K562 treated with DMSO at 1 percent for 24 hours (cell line): ENCODE measurements around the gene PRRC2A. TPM values are rescaled to one million over a fixed set of nuclear protein-coding genes. Genes with fewer than 3 reads are reported as not detected.

Experiments
- total RNA-seq: library from RNA; unstranded; fragments of 300-600 nt; gene quantifications from 2 replicates; pipeline ENCODE4 v1.2.3, GENCODE V29; 2022; ENCODE audit warnings: low read depth; ENCODE audit not compliant: insufficient read depth

PRRC2A gene
- total RNA-seq, 1 experiment from 2014 or later: 276 TPM

Other genes with a start within 250 kb of the PRRC2A start
- gene MICA, start 217.1 kb upstream of the PRRC2A start, total RNA-seq: 27.3 and 32.0 TPM in 2 replicates
- 27.4 and 28.7 TPM in 2 replicates for gene MICB, start 122.6 kb upstream of the PRRC2A start, total RNA-seq
- gene MCCD1, start 91.8 kb upstream of the PRRC2A start, total RNA-seq: not detected in 2 replicates
- 156 and 175 TPM in 2 replicates for gene DDX39B, start 78.7 kb upstream of the PRRC2A start, total RNA-seq
- not detected in 2 replicates for gene ATP6V1G2, start 74.1 kb upstream of the PRRC2A start, total RNA-seq
- gene NFKBIL1, start 73.1 kb upstream of the PRRC2A start, total RNA-seq: 78.2 and 92.3 TPM in 2 replicates
- 0.42 TPM in 1 of 2 replicates, not detected in the other for gene LTA, start 48.4 kb upstream of the PRRC2A start, total RNA-seq
- gene TNF, start 45.1 kb upstream of the PRRC2A start, total RNA-seq: 0.32 and 0.80 TPM in 2 replicates
- gene LTB, start 38.3 kb upstream of the PRRC2A start, total RNA-seq: 2.1 TPM in 1 of 2 replicates, not detected in the other
- 1.2 and 4.7 TPM in 2 replicates for gene LST1, start 34.4 kb upstream of the PRRC2A start, total RNA-seq
- gene NCR3, start 27.7 kb upstream of the PRRC2A start, total RNA-seq: 1.8 and 2.2 TPM in 2 replicates
- 8.9 and 11.5 TPM in 2 replicates for gene AIF1, start 5.5 kb upstream of the PRRC2A start, total RNA-seq
- 470 and 501 TPM in 2 replicates for gene BAG6, start 31.9 kb downstream of the PRRC2A start, total RNA-seq
- gene APOM, start 35.2 kb downstream of the PRRC2A start, total RNA-seq: 5.6 and 8.4 TPM in 2 replicates
- gene C6orf47, start 40.1 kb downstream of the PRRC2A start, total RNA-seq: 42.1 and 44.2 TPM in 2 replicates
- 62.9 and 68.1 TPM in 2 replicates for gene GPANK1, start 44.3 kb downstream of the PRRC2A start, total RNA-seq
- 569 and 630 TPM in 2 replicates for gene CSNK2B, start 45.4 kb downstream of the PRRC2A start, total RNA-seq
- 4.5 and 6.0 TPM in 2 replicates for gene LY6G5B, start 49.3 kb downstream of the PRRC2A start, total RNA-seq
- gene LY6G5C, start 60.4 kb downstream of the PRRC2A start, total RNA-seq: 0.45 TPM in 1 of 2 replicates, not detected in the other
- gene ABHD16A, start 82.6 kb downstream of the PRRC2A start, total RNA-seq: 104 and 110 TPM in 2 replicates
- gene LY6G6F, start 86.2 kb downstream of the PRRC2A start, total RNA-seq: not detected in 2 replicates
- not detected in 2 replicates for gene LY6G6D, start 94.6 kb downstream of the PRRC2A start, total RNA-seq
- not detected in 2 replicates for gene LY6G6C, start 101.0 kb downstream of the PRRC2A start, total RNA-seq
- not detected in 2 replicates for gene MPIG6B, start 102.7 kb downstream of the PRRC2A start, total RNA-seq
- gene DDAH2, start 108.6 kb downstream of the PRRC2A start, total RNA-seq: 60.3 and 69.2 TPM in 2 replicates
- gene CLIC1, start 115.8 kb downstream of the PRRC2A start, total RNA-seq: 1,325 and 1,384 TPM in 2 replicates
- 31.2 and 34.8 TPM in 2 replicates for gene MSH5, start 119.3 kb downstream of the PRRC2A start, total RNA-seq
- 4.5 and 5.1 TPM in 2 replicates for gene SAPCD1, start 141.9 kb downstream of the PRRC2A start, total RNA-seq
- gene VWA7, start 156.6 kb downstream of the PRRC2A start, total RNA-seq: 5.7 and 7.6 TPM in 2 replicates
- 128 and 134 TPM in 2 replicates for gene VARS1, start 175.0 kb downstream of the PRRC2A start, total RNA-seq
- gene LSM2, start 186.3 kb downstream of the PRRC2A start, total RNA-seq: 164 and 168 TPM in 2 replicates
- gene HSPA1L, start 194.6 kb downstream of the PRRC2A start, total RNA-seq: 4.2 and 4.5 TPM in 2 replicates
- gene HSPA1A, start 194.8 kb downstream of the PRRC2A start, total RNA-seq: 1,066 and 1,122 TPM in 2 replicates
- gene HSPA1B, start 207.0 kb downstream of the PRRC2A start, total RNA-seq: 895 and 916 TPM in 2 replicates
- 325 and 330 TPM in 2 replicates for gene NEU1, start 242.1 kb downstream of the PRRC2A start, total RNA-seq